Endodermal cell (in vitro differentiated cells): Measurements from ENCODE around the gene DCBLD2. TPM values are rescaled to one million over a fixed set of nuclear protein-coding genes. Genes with fewer than 3 reads are reported as not detected.

ENCODE experiments used
- DNase-seq: peaks from one replicate; pipeline ENCODE4 v3.0.0-alpha.2; 2017
- H3K27ac ChIP-seq: 2 replicates; pipeline ENCODE4 v1.5.1; 2013; ENCODE audit warnings: mild to moderate bottlenecking, low read depth, low read length, moderate library complexity
- H3K27me3 ChIP-seq: 2 replicates; pipeline ENCODE4 v1.6.1; 2013; ENCODE audit warnings: mild to moderate bottlenecking, low read length, moderate library complexity; ENCODE audit not compliant: insufficient read depth, control insufficient read depth, poor library complexity, severe bottlenecking
- H3K36me3 ChIP-seq: 2 replicates; pipeline ENCODE4 v1.7.0; 2013; ENCODE audit warnings: mild to moderate bottlenecking, low read length, moderate library complexity; ENCODE audit not compliant: control insufficient read depth, insufficient read depth
- H3K4me1 ChIP-seq: one replicate; pipeline ENCODE4 v1.7.0; 2013; ENCODE audit warnings: low read length; ENCODE audit not compliant: control insufficient read depth, insufficient read depth
- H3K4me3 ChIP-seq: 2 replicates; pipeline ENCODE4 v1.5.1; 2013; ENCODE audit warnings: mild to moderate bottlenecking, low read length, moderate library complexity
- H3K9ac ChIP-seq: 2 replicates; pipeline ENCODE4 v1.6.1; 2013; ENCODE audit warnings: mild to moderate bottlenecking, low read length, moderate library complexity; ENCODE audit not compliant: poor library complexity, severe bottlenecking; ENCODE audit errors: extremely low read depth
- H3K9me3 ChIP-seq: 2 replicates; pipeline ENCODE4 v1.6.1; 2013; ENCODE audit warnings: mild to moderate bottlenecking, low read length, moderate library complexity; ENCODE audit not compliant: control insufficient read depth
- H3K27ac Mint-ChIP-seq: 2 replicates; pipeline ENCODE4 v1.8.0; 2020; ENCODE audit warnings: mixed read lengths
- H3K27me3 Mint-ChIP-seq: 2 replicates; pipeline ENCODE4 v1.8.0; 2021; ENCODE audit warnings: mild to moderate bottlenecking, mixed read lengths; ENCODE audit not compliant: insufficient read depth
- H3K36me3 Mint-ChIP-seq: 2 replicates; pipeline ENCODE4 v1.8.0; 2020; ENCODE audit warnings: low read depth, mixed read lengths
- H3K4me1 Mint-ChIP-seq: 2 replicates; pipeline ENCODE4 v1.8.0; 2020; ENCODE audit warnings: mixed read lengths
- H3K4me3 Mint-ChIP-seq: 2 replicates; pipeline ENCODE4 v1.8.0; 2020; ENCODE audit warnings: mild to moderate bottlenecking, moderate library complexity, mixed read lengths
- H3K9me3 Mint-ChIP-seq: 2 replicates; pipeline ENCODE4 v1.8.0; 2020; ENCODE audit warnings: mild to moderate bottlenecking, mixed read lengths
- CTCF ChIP-seq: fragments of 200-600 bp; sonication (generic); conservative IDR thresholded peaks from 2 replicates; pipeline ENCODE4 v1.5.0; 2021; ENCODE audit warnings: antibody characterized with exemption, mild to moderate bottlenecking
- WGBS, 2 experiments: methylation state at CpG; one replicate each; pipeline versions ENCODE4 v1.1.5 to v1.1.7; 2013; ENCODE audit warnings: missing lambda C conversion rate in 2 of 2, mixed read lengths in 1 of 2; ENCODE audit not compliant: insufficient coverage in 1 of 2, insufficient read length in 1 of 2; 5-methylcytosine and 5-hydroxymethylcytosine counted together
- total RNA-seq, 2 donors: library from RNA; stranded (reverse); fragmentation: NEBNext Ultra II Directional in 1 of 2; extraction: Animal tissue kit (Norgen Biotek cat#: 25700) in 1 of 2; gene quantifications; 2 replicates in 1 of 2; 3 replicates in 1 of 2; pipeline ENCODE4 v1.2.1, GENCODE V29; 2021

Gene DCBLD2
- total RNA-seq, 2 donors from 2014 or later = 70.7 to 80.9 TPM

- Histone ChIP-seq H3K9ac (no peak overlapping the region), H3K36me3 (no peaks in the 10 kb centered on the region), H3K4me1 (no peaks in the 10 kb centered on the region), H3K9me3 (no peaks in the 10 kb centered on the region), H3K27ac (no peak overlapping the region), H3K27me3 (no peaks in the 10 kb centered on the region), H3K4me3 (no peak overlapping the region)
- no peaks in the 10 kb centered on the region for H3K4me1 Mint-ChIP-seq
- no peaks in the 10 kb centered on the region for H3K36me3 Mint-ChIP-seq
- no peak overlapping the region for H3K27ac Mint-ChIP-seq
- peaks cover 12% of the 10 kb centered on the region for H3K9me3 Mint-ChIP-seq
- H3K27me3 Mint-ChIP-seq = no peaks in the 10 kb centered on the region
- no peak for TF ChIP-seq CTCF
- H3K4me3 Mint-ChIP-seq = no peak overlapping the region
- 93% methylated on average over 9 of the region's 10 CpGs for WGBS, 2 experiments
- DNase-seq = no peak
Observed at GRCh38 chr3:98914210-98915080, 12.9 kb upstream of the DCBLD2 start.

DNA sequence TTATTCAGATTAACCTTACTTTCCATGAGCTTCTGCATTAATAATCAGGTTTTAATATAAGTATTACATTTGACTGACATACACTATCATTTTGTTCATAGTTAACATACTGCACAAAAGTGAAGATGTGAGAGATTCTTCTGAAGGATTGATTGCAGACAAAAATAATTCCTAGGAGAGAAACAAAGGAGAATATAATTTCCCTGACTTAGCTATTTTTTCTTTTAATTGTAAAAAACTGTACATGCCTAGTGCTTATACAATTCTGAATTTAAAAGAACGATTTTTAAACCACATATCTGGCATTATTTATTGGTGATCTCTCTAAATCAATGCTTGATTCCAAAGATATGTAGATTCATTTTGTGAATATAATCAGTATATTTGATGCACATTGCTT is 11.0 kb upstream of the DCBLD2 start:
- Histone ChIP-seq H3K4me1 (no peaks in the 10 kb centered on the region), H3K27me3 (no peaks in the 10 kb centered on the region), H3K36me3 (no peaks in the 10 kb centered on the region), H3K4me3 (no peak overlapping the region), H3K9me3 (no peaks in the 10 kb centered on the region), H3K27ac (no peak overlapping the region), H3K9ac (no peak overlapping the region)
- TF ChIP-seq CTCF = no peak
- Mint-ChIP-seq H3K36me3 (no peaks in the 10 kb centered on the region), H3K4me1 (no peaks in the 10 kb centered on the region), H3K27me3 (no peaks in the 10 kb centered on the region), H3K9me3 (peaks cover 17% of the 10 kb centered on the region), H3K27ac (no peak overlapping the region), H3K4me3 (no peak overlapping the region)
- 60% methylated on average over 1 of the region's 1 CpG; no CpG with 5 or more reads in 1 of the 2 experiments for WGBS, 2 experiments
- DNase-seq = no peak

DNA sequence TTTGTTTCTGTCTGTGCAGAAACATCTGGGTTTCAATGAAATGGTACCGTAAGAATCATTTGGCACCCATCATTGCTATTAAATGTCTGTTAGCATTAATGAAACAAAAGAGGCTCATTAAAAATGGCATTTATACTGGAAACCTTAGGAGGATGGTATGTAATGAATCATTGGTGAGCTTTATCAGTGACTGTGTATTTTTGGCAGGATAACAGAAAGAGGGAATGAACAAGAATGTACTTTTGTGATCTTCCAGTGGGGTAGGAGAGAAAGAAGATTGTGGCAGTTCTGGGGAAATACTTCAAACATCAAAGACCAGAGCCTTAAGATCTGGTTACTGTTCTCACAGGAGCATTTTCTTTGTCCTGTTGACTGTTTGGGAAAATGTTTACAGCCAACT is 4.7 kb upstream of the DCBLD2 start:
- H3K9ac ChIP-seq = no peak overlapping the region
- no peak overlapping the region for H3K27ac ChIP-seq

More for the DNA sequence above, 4.7 kb upstream of the DCBLD2 start:
- no peaks in the 10 kb centered on the region for H3K36me3 ChIP-seq
- no peaks in the 10 kb centered on the region for H3K27me3 ChIP-seq
- no peak overlapping the region for H3K27ac Mint-ChIP-seq
- no peak overlapping the region for H3K4me3 Mint-ChIP-seq
- no peak for DNase-seq
- H3K36me3 Mint-ChIP-seq = no peaks in the 10 kb centered on the region
- H3K4me1 ChIP-seq = no peaks in the 10 kb centered on the region
- H3K9me3 ChIP-seq = no peaks in the 10 kb centered on the region
- no peaks in the 10 kb centered on the region for H3K27me3 Mint-ChIP-seq
- no peak for TF ChIP-seq CTCF
- peaks cover 8% of the 10 kb centered on the region for H3K4me1 Mint-ChIP-seq
- WGBS, 2 experiments = 96% methylated on average over 1 of the region's 1 CpG; no CpG with 5 or more reads in 1 of the 2 experiments
- peaks cover 17% of the 10 kb centered on the region for H3K9me3 Mint-ChIP-seq
- H3K4me3 ChIP-seq = no peak overlapping the region
